Measurements from ENCODE around the gene CUL7.

Gene CUL7

DNA sequence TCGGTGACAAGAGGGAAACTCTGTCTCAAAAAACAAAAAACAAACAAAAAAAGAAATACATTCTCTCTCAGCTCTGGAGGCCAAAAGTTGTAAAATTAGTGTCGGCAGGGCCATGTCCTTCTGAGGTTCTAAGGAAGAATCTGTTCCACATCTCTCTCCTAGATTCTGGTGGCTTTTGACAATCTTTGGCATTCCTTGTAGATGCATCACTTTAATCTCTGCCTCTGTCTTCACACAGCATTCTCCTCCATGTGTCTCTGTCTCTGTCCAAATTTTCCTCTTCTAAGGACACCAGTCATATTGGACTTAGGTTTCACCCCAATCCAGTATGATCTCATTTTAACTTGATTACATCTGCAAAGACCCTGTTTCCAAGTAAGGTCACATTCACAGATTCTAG lies 60.2 kb downstream of the CUL7 start:
- TF ChIP-seq, protein P1, sequence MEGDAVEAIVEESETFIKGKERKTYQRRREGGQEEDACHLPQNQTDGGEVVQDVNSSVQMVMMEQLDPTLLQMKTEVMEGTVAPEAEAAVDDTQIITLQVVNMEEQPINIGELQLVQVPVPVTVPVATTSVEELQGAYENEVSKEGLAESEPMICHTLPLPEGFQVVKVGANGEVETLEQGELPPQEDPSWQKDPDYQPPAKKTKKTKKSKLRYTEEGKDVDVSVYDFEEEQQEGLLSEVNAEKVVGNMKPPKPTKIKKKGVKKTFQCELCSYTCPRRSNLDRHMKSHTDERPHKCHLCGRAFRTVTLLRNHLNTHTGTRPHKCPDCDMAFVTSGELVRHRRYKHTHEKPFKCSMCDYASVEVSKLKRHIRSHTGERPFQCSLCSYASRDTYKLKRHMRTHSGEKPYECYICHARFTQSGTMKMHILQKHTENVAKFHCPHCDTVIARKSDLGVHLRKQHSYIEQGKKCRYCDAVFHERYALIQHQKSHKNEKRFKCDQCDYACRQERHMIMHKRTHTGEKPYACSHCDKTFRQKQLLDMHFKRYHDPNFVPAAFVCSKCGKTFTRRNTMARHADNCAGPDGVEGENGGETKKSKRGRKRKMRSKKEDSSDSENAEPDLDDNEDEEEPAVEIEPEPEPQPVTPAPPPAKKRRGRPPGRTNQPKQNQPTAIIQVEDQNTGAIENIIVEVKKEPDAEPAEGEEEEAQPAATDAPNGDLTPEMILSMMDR (IDR thresholded peaks at IDR 0.05; ENCODE audit: control insufficient read depth, extremely low read depth, insufficient read depth) = no peak

DNA sequence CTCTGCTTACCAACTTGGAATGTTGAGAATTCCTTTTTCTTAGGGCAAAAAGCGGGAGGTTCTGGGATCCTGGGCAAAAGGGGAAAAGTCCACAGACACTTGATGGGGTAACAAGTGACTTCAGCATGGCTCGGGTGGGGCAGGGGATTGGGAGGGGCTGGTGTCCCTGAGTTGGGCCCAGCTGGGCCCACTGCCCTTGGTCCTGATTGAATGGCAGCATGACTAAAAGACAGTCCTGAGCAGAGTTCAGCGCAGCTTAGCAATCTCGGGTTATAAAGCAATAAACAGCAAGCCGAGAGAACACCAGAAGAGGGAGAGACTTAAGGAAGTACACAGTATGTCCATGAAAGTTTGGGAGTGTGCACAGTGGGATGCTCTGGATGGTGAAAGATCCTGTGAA lies 63.7 kb downstream of the CUL7 start:
- H3K4me3 ChIP-seq (ENCODE audit: low read depth, low read length) = no peak overlapping the region
- TF ChIP-seq, protein P1 (IDR thresholded peaks at IDR 0.05; ENCODE audit: control insufficient read depth, extremely low read depth, insufficient read depth) = no peak
- no peak for DNase-seq (ENCODE audit: low read depth)

More for the DNA sequence above, 60.2 kb downstream of the CUL7 start:
- no peak for DNase-seq (ENCODE audit: low read depth)
- no peak overlapping the region for H3K4me3 ChIP-seq (ENCODE audit: low read depth, low read length)

DNA sequence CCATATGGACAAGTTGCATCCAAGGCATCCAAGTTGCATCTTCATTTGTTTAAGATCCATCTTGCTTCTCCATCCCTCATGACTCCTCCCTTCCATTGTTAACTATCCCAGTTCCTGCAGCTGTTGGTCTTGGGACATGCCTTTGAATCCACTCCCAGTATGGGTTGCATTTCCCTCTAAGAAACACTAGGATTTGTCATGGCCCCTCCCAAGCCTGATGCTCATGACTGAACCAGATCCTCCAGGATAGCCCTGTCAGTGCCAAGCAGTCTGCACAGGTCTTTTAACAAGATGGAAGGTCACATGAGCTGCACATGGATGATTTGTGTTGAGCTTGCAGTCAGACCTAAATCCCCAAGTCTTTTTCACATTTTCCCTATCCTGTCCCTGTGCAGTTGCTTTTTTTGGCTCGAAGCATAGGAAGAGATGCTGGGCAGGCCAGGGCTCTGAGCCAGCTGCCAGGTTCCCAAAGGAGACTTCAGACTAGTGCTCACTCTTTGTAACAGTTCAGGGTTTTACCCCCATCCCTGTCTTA lies 65.1 kb downstream of the CUL7 start:
- no peak overlapping the region for H3K4me3 ChIP-seq (ENCODE audit: low read depth, low read length)
- TF ChIP-seq, protein P1 (IDR thresholded peaks at IDR 0.05; ENCODE audit: control insufficient read depth, extremely low read depth, insufficient read depth) = no peak
- no peak for DNase-seq (ENCODE audit: low read depth)
